B cell (primary cell): ENCODE measurements around the gene PTPRE. TPM values are rescaled to one million over a fixed set of nuclear protein-coding genes. Genes with fewer than 3 reads are reported as not detected.

Experiments
- ATAC-seq: fragments of 200-7000 bp; cut with Tn5 transposase; one replicate; pipeline ENCODE4 v1.10.0; 2021; ENCODE audit warnings: low read depth, mild to moderate bottlenecking, moderate number of reproducible peaks, moderate library complexity
- CTCF ChIA-PET: fragments of 350-600 bp; sonication (Branson Sonifier 250); formaldehyde crosslinking; loops from one replicate; lab custom pipeline; 2021; ENCODE audit warnings: antibody characterized with exemption, inconsistent platforms; lab: Charles Lee
- POLR2A ChIA-PET: fragments of 350-600 bp; sonication (Branson Sonifier 250); formaldehyde crosslinking; loops from one replicate; lab custom pipeline; 2021; ENCODE audit warnings: antibody characterized with exemption; lab: Charles Lee
- DNase-seq: peaks from one replicate; pipeline ENCODE4 v3.0.0; 2013
- H2AFZ ChIP-seq: 2 replicates; pipeline ENCODE4 v1.6.1; 2012; ENCODE audit warnings: mild to moderate bottlenecking, low read depth, low read length; ENCODE audit not compliant: insufficient read depth, poor library complexity, severe bottlenecking
- H3K27ac ChIP-seq, 2 donors: 1 replicate in 1 of 2; 2 replicates in 1 of 2; pipeline ENCODE4 v1.5.1; 2012 to 2013; ENCODE audit warnings: low read length in 2 of 2, mild to moderate bottlenecking in 2 of 2, moderate library complexity in 1 of 2
- H3K27me3 ChIP-seq, 4 experiments: fragments of 200-600 bp in 1 of 4; sonication (generic) in 1 of 4; replicated peaks in 1 of 4; 1 replicate in 2 of 4; 2 replicates in 2 of 4; pipeline versions ENCODE4 v1.6.1 to v1.7.0; 2013 to 2016; ENCODE audit warnings: low read length in 3 of 4, mild to moderate bottlenecking in 2 of 4, mixed read lengths in 1 of 4, moderate library complexity in 1 of 4; ENCODE audit not compliant: insufficient read depth in 4 of 4, control insufficient read depth in 3 of 4; ENCODE audit errors: control extremely low read depth in 1 of 4
- H3K36me3 ChIP-seq, 2 experiments: replicated peaks in 1 of 2; 1 replicate in 1 of 2; 2 replicates in 1 of 2; pipeline versions ENCODE4 v1.6.1 to v1.7.1; 2013; ENCODE audit warnings: low read length in 1 of 2; ENCODE audit not compliant: insufficient read depth in 2 of 2, control insufficient read depth in 1 of 2; ENCODE audit errors: control extremely low read depth in 1 of 2, extremely low read depth in 1 of 2
- H3K4me1 ChIP-seq, 2 donors: fragments of 200-600 bp in 1 of 2; sonication (generic) in 1 of 2; 1 replicate in 1 of 2; 2 replicates in 1 of 2; pipeline versions ENCODE4 v1.5.1 to v1.6.1; 2013 to 2017; ENCODE audit warnings: low read length in 2 of 2; ENCODE audit not compliant: control insufficient read depth in 2 of 2, insufficient read depth in 2 of 2
- H3K4me2 ChIP-seq: replicated peaks from 2 replicates; pipeline ENCODE3; 2012; ENCODE audit warnings: mild to moderate bottlenecking, low read depth, low read length; ENCODE audit not compliant: poor library complexity, severe bottlenecking
- H3K4me3 ChIP-seq, 5 experiments: fragments of 200-600 bp in 1 of 5; sonication (generic) in 1 of 5; 1 replicate in 3 of 5; 2 replicates in 2 of 5; pipeline versions ENCODE4 v1.5.1 to v1.7.0; 2011 to 2016; ENCODE audit warnings: low read length in 4 of 5, mild to moderate bottlenecking in 4 of 5, low read depth in 2 of 5, control low read depth in 1 of 5, moderate library complexity in 1 of 5; ENCODE audit not compliant: insufficient read depth in 1 of 5; ENCODE audit errors: control extremely low read depth in 1 of 5, extremely low read depth in 1 of 5
- H3K79me2 ChIP-seq: fragments of 200-600 bp; sonication (generic); one replicate; pipeline ENCODE4 v1.6.0; 2016; ENCODE audit warnings: low read length; ENCODE audit not compliant: control insufficient read depth, insufficient read depth
- H3K9ac ChIP-seq: fragments of 200-600 bp; sonication (generic); 2 replicates; pipeline ENCODE4 v1.6.1; 2017; ENCODE audit warnings: mild to moderate bottlenecking, low read length, moderate library complexity
- H3K9me3 ChIP-seq, 3 donors: one replicate each; pipeline versions ENCODE4 v1.6.1 to v1.7.1; 2013; ENCODE audit warnings: low read length in 2 of 3; ENCODE audit not compliant: control insufficient read depth in 2 of 3, insufficient read depth in 1 of 3; ENCODE audit errors: control extremely low read depth in 1 of 3
- H4K20me1 ChIP-seq: 2 replicates; pipeline ENCODE4 v1.6.0; 2012; ENCODE audit warnings: mild to moderate bottlenecking, low read length; ENCODE audit not compliant: insufficient read depth, control insufficient read depth, poor library complexity, severe bottlenecking
- H3K27ac Mint-ChIP-seq: one replicate; pipeline ENCODE4 v1.8.0; 2021; ENCODE audit warnings: mixed read lengths
- H3K27me3 Mint-ChIP-seq: one replicate; pipeline ENCODE4 v1.8.0; 2021; ENCODE audit warnings: mixed read lengths
- H3K4me1 Mint-ChIP-seq: one replicate; pipeline ENCODE4 v1.8.0; 2021; ENCODE audit warnings: mixed read lengths
- H3K4me3 Mint-ChIP-seq: one replicate; pipeline ENCODE4 v1.8.0; 2021; ENCODE audit warnings: mixed read lengths
- H3K9me3 Mint-ChIP-seq: one replicate; pipeline ENCODE4 v1.8.0; 2022; ENCODE audit warnings: mixed read lengths; ENCODE audit not compliant: insufficient read depth
- CTCF ChIP-seq: fragments of 200-600 bp; IDR thresholded peaks from one replicate; pipeline ENCODE4 v1.8.0; 2022; ENCODE audit warnings: antibody characterized with exemption, mild to moderate bottlenecking
- EZH2 ChIP-seq: IDR thresholded peaks from 2 replicates; pipeline ENCODE4 v1.6.1; 2012; ENCODE audit warnings: borderline replicate concordance, low read depth, mild to moderate bottlenecking, moderate library complexity, low read length; ENCODE audit not compliant: insufficient read depth, poor library complexity, severe bottlenecking
- WGBS: methylation state at CpG from one replicate; pipeline ENCODE4 v1.1.5; 2013; ENCODE audit warnings: missing lambda C conversion rate; ENCODE audit not compliant: insufficient coverage; 5-methylcytosine and 5-hydroxymethylcytosine counted together
- intact Hi-C: fragments of 100-400 bp; cut with micrococcal nuclease; formaldehyde crosslinking; loops from one replicate; pipeline ENCODE4 v1.10.0; 2022
- polyA plus RNA-seq: library from polyadenylated mRNA; depleted of rRNA; stranded (reverse); fragments of >200 nt; gene quantifications from 2 replicates; pipeline ENCODE4 v1.2.3, GENCODE V29; 2012
- total RNA-seq, 2 donors: library from RNA; stranded (reverse); fragments of 120-200 nt in 1 of 2; gene quantifications; 1 replicate in 1 of 2; 2 replicates in 1 of 2; pipeline versions ENCODE4 v1.2.3 to v1.2.4, GENCODE V29; 2013 to 2022

Gene PTPRE
- total and polyA plus RNA-seq, 2 donors (not counting 1 experiment from before 2014, with no cell fraction given), result 6.6 to 32.7 TPM

- no peak overlapping the region for H2AFZ ChIP-seq
- peaks cover 0 to 5% (median 0%) of the 10 kb centered on the region in 3 donors for H3K9me3 ChIP-seq
- TF ChIP-seq CTCF (no peak), EZH2 (no peak)
- H3K9me3 Mint-ChIP-seq, result no peaks in the 10 kb centered on the region
- H3K9ac ChIP-seq, result no peak overlapping the region
- intact Hi-C loops, result no loop called here
- no peaks in the 10 kb centered on the region for H3K27me3 ChIP-seq
- H3K4me3 Mint-ChIP-seq, result no peak overlapping the region
- no peak overlapping the region for H3K27ac Mint-ChIP-seq
- no peak overlapping the region for H3K27ac ChIP-seq
- 92% methylated on average over 16 of the region's 16 CpGs for WGBS
- no peaks in the 10 kb centered on the region for H4K20me1 ChIP-seq
- H3K27me3 Mint-ChIP-seq, result peaks cover 25% of the 10 kb centered on the region
- H3K4me3 ChIP-seq, result no peak overlapping the region
- POLR2A ChIA-PET, result no interaction called here
- CTCF ChIA-PET, result interaction anchor here (1.0 kb wide), 1 partner anchor 9 kb away, joined by 3 read pairs; no protein-coding TSS in a partner anchor
- no peak overlapping the region for H3K4me2 ChIP-seq
- DNase-seq, result no peak
- H3K4me1 ChIP-seq, result no peaks in the 10 kb centered on the region
- no peaks in the 10 kb centered on the region for H3K79me2 ChIP-seq
- H3K36me3 ChIP-seq, result no peaks in the 10 kb centered on the region
- no peaks in the 10 kb centered on the region for H3K4me1 Mint-ChIP-seq
- no peak for ATAC-seq
Observed at GRCh38 chr10:127935071-127935561, 28.2 kb downstream of the PTPRE start.

DNA sequence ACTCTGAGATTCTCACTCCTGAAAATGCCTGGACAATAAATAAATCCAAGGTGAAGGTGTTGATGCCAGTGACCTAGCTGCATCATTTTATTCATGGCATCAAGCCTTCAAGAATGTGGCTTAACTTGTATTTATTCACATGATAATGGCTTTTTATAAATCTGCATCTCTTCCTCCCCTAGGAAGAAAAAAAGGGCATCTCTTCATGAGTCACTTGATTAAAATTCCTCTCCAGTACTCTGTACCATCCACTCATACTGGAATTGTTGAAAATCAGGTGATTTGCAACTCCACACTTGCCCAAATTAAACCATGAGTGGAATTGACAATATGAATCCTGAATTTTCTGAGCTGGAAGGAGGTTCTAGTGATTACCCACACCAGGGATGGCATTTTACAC is 30.2 kb downstream of the PTPRE start:
- no peak overlapping the region for H3K4me3 ChIP-seq
- no peaks in the 10 kb centered on the region for H3K4me1 ChIP-seq
- no peak overlapping the region for H3K4me2 ChIP-seq
- Mint-ChIP-seq H3K4me1 (no peaks in the 10 kb centered on the region), H3K27me3 (peaks cover 34% of the 10 kb centered on the region), H3K9me3 (no peaks in the 10 kb centered on the region), H3K4me3 (no peak overlapping the region), H3K27ac (no peak overlapping the region)
- no peak overlapping the region for H3K9ac ChIP-seq
- no peak for DNase-seq
- POLR2A ChIA-PET, result no interaction called here
- no peak for TF ChIP-seq EZH2
- TF ChIP-seq CTCF, result no peak
- CTCF ChIA-PET, result no interaction called here
- H2AFZ ChIP-seq, result no peak overlapping the region
- H3K36me3 ChIP-seq, result no peaks in the 10 kb centered on the region
- no peaks in the 10 kb centered on the region for H4K20me1 ChIP-seq
- no peak overlapping the region for H3K27ac ChIP-seq
- ATAC-seq, result no peak
- intact Hi-C loops, result no loop called here
- no peaks in the 10 kb centered on the region for H3K27me3 ChIP-seq
- H3K9me3 ChIP-seq, result peaks cover 0 to 5% (median 0%) of the 10 kb centered on the region in 3 donors
- no peaks in the 10 kb centered on the region for H3K79me2 ChIP-seq
